ENCODE measurements around the gene KCTD8.

KCTD8 gene

DNA sequence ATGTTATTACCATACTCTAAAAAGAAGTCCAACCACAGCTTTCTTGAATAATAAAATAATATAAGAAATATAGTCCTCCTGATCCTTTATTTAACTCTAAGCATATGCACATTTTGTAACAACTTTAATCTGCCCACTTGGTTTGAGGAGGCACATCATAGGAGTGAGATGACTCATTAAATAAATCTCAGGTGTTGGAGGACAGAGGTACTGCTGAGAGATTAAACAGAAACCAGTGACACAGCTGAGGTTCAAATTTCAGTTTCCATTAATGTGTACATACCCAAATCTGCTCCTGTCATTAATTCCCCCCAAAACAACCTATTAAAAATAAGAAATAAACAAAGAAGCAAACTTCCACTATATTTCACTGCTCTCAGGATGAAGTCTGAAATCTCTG is 211.0 kb downstream of the KCTD8 start:
- TF ChIP-seq MYC (IDR thresholded peaks at IDR 0.05; ENCODE audit: low read depth, low read length) (no peak), POLR2A (IDR thresholded peaks at IDR 0.05; ENCODE audit: extremely low read depth, insufficient read length) (no peak)
- TF ChIP-seq, protein P1, sequence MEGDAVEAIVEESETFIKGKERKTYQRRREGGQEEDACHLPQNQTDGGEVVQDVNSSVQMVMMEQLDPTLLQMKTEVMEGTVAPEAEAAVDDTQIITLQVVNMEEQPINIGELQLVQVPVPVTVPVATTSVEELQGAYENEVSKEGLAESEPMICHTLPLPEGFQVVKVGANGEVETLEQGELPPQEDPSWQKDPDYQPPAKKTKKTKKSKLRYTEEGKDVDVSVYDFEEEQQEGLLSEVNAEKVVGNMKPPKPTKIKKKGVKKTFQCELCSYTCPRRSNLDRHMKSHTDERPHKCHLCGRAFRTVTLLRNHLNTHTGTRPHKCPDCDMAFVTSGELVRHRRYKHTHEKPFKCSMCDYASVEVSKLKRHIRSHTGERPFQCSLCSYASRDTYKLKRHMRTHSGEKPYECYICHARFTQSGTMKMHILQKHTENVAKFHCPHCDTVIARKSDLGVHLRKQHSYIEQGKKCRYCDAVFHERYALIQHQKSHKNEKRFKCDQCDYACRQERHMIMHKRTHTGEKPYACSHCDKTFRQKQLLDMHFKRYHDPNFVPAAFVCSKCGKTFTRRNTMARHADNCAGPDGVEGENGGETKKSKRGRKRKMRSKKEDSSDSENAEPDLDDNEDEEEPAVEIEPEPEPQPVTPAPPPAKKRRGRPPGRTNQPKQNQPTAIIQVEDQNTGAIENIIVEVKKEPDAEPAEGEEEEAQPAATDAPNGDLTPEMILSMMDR (IDR thresholded peaks at IDR 0.05; ENCODE audit: low read depth, low read length), result no peak
- TF ChIP-seq, protein P2, sequence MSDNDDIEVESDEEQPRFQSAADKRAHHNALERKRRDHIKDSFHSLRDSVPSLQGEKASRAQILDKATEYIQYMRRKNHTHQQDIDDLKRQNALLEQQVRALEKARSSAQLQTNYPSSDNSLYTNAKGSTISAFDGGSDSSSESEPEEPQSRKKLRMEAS (IDR thresholded peaks at IDR 0.05; ENCODE audit: low read depth, low read length), result no peak
- no peak for DNase-seq (ENCODE audit: low read depth)

DNA sequence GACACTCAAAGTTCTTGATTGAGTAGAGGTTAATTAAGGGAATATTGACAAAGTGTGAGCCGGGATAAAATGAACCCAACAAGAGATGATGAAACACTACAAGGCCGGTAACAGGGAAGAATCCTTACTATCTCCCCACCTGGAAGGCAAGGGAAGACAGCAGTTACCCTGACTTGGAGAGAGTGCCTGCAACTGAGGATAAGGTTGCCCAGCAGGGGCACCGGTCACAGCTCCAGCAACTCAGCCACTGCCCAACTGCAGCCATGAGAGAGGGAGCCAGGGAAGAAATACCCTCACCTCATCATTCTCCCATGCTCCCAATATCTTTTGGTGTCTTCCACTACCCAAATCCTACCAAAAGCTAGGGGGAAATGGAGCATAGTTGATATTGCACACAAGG is 212.7 kb downstream of the KCTD8 start:
- H3K4me3 ChIP-seq (ENCODE audit: low read depth, low read length), result no peak overlapping the region
- no peak for TF ChIP-seq POLR2A (IDR thresholded peaks at IDR 0.05; ENCODE audit: extremely low read depth, insufficient read length)
- TF ChIP-seq, protein P2 (IDR thresholded peaks at IDR 0.05; ENCODE audit: low read depth, low read length), result no peak
- no peak for DNase-seq (ENCODE audit: low read depth)

More for the DNA sequence above, 211.0 kb downstream of the KCTD8 start:
- no peak overlapping the region for H3K4me3 ChIP-seq (ENCODE audit: low read depth, low read length)

DNA sequence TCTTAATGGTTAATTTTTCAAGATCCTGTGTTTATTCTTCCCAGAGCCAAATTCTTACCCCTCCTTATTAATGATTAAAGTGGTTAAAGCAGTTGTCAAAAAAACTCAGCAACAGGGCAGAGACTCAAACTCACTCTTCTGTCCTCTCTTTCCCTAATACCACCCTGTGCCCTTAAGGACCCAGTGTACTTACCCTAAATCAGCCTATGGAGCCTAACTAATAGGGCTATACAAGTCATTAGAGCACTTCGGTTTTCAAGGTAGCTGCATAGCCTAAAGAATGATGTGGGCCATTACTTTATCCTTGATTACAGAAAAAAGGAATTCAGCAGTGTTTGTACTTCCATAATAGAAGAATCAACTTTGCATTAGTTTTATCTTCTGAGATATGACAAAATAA is 216.3 kb downstream of the KCTD8 start:
- TF ChIP-seq MYC (IDR thresholded peaks at IDR 0.05; ENCODE audit: low read depth, low read length) (no peak), POLR2A (IDR thresholded peaks at IDR 0.05; ENCODE audit: extremely low read depth, insufficient read length) (no peak)
- no peak overlapping the region for H3K4me3 ChIP-seq (ENCODE audit: low read depth, low read length)
- no peak for DNase-seq (ENCODE audit: low read depth)

DNA sequence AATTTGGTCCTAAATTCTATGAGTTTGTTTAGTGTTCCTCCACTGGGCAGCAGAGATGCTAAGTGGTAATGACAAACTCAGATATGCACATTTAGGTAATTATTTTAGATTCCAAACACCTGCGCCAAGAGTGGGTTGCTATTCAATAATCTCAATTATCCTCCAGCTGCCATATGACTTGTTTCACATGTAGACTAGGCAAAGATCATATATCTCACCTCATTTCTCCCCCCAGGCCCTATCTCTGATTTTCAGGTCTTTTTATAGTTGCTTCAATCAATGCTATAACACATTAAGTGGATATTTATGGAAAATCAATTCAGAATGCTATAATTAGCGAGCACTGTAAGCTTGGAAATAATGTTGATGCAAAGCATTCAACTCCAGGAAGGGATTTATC is 217.6 kb downstream of the KCTD8 start:
- TF ChIP-seq, protein P1 (IDR thresholded peaks at IDR 0.05; ENCODE audit: low read depth, low read length), result no peak
- TF ChIP-seq POLR2A (IDR thresholded peaks at IDR 0.05; ENCODE audit: extremely low read depth, insufficient read length), result no peak
- no peak for TF ChIP-seq MYC (IDR thresholded peaks at IDR 0.05; ENCODE audit: low read depth, low read length)
- TF ChIP-seq, protein P2 (IDR thresholded peaks at IDR 0.05; ENCODE audit: low read depth, low read length), result no peak

DNA sequence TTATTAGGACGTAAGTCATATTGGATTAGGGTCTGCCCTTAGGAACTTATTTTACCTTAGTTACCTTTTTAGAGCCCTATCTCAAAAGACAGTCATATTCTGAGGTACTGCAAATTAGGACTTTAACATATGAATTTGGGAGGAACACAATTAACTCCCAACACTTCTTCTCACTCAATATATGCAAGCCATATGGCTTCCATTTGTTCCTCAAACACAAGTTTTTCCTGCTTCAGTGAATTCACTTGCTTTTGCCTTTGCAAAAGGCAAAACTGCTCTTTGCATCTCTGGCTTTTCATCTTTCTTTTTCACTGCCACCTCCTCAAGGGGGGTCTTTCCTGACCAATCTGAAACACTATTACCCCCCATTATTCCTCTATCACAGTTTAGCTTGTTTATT is 220.3 kb downstream of the KCTD8 start:
- no peak for DNase-seq (ENCODE audit: low read depth)

More for the DNA sequence above, 217.6 kb downstream of the KCTD8 start:
- no peak for DNase-seq (ENCODE audit: low read depth)
- no peak overlapping the region for H3K4me3 ChIP-seq (ENCODE audit: low read depth, low read length)

DNA sequence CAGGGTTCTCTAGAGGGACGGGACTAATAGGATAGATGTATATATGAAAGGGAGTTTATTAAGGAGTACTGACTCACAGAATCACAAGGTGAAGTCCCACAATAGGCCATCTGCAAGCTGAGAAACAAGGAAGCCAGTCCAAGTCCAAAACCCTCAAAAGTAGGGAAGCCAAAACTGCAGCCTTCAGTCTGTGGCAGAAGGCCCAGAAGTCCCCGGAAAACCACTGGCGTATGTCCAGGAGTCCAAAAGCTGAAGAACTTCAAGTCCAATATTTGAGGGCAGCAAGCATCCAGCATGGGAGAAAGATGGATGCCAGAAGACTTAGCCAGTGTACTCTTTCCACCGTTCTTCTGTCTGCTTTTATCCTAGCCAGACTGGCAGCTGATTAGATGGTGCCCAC is 227.2 kb downstream of the KCTD8 start:
- DNase-seq (ENCODE audit: low read depth), result no peak
- TF ChIP-seq, protein P1 (IDR thresholded peaks at IDR 0.05; ENCODE audit: low read depth, low read length), result no peak
- TF ChIP-seq POLR2A (IDR thresholded peaks at IDR 0.05; ENCODE audit: extremely low read depth, insufficient read length), result no peak
- TF ChIP-seq, protein P2 (IDR thresholded peaks at IDR 0.05; ENCODE audit: low read depth, low read length), result no peak
- no peak for TF ChIP-seq MYC (IDR thresholded peaks at IDR 0.05; ENCODE audit: low read depth, low read length)
- no peak overlapping the region for H3K4me3 ChIP-seq (ENCODE audit: low read depth, low read length)

More for the DNA sequence above, 220.3 kb downstream of the KCTD8 start:
- H3K4me3 ChIP-seq (ENCODE audit: low read depth, low read length), result no peak overlapping the region
- TF ChIP-seq, protein P2 (IDR thresholded peaks at IDR 0.05; ENCODE audit: low read depth, low read length), result no peak

DNA sequence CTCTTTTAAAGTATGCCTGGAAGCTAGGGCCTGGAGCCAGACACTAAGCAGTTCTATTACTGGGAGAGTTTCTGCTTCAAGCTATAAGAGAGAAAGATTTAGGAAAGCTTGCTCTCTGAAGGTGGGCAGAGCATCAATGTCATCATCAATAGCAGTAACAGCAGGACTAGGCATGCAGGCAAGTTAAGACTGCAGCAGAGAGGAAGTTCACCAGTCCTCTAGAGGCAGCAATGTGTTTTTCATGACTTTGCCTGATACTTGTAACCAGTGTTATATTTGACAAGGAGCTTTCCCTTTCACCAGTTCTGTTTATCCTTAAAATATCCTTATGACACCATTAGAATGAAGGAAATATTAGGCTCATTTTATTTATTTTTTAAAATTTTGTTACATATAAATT is 237.9 kb downstream of the KCTD8 start:
- no peak overlapping the region for H3K4me3 ChIP-seq (ENCODE audit: low read depth, low read length)
- DNase-seq (ENCODE audit: low read depth), result peak; percentile 6
- TF ChIP-seq, protein P2 (IDR thresholded peaks at IDR 0.05; ENCODE audit: low read depth, low read length), result no peak
- no peak for TF ChIP-seq MYC (IDR thresholded peaks at IDR 0.05; ENCODE audit: low read depth, low read length)
- no peak for TF ChIP-seq POLR2A (IDR thresholded peaks at IDR 0.05; ENCODE audit: extremely low read depth, insufficient read length)
- TF ChIP-seq, protein P1 (IDR thresholded peaks at IDR 0.05; ENCODE audit: low read depth, low read length), result no peak
